ENCODE results near the gene NEUROD6.

The NEUROD6 gene

DNA sequence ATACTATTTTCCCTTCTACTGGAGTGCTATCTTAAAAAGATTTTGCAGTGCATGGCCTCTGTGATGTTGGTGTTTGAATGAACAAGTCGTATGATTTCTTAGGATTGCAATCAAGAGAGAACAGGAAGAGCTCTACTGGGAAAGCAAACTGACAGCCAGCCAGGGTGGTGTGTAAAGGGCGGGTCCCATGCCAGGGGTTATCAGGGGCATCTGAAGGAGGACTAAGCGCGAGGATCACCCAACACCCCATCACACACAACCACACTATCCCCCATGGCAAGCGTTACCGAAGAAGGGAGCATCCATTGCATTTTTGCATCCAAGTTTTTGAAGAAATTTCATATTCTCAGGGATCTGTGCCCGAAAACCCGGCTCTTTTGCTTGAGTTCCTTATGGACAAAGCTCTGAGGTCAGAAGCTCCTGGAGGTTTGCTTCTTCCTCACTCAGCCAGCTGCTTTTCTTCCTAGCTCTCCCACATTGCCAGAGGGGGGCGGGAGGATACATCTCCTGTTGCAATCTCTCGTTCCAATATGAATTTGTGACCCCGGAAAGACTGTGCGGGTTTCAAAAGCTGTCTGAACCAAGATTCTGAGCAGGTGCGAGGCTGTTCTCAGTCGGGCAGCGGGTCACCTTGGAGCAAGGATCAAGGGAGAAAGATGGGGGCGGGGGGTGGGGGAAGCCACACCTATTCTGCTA lies 5.2 kb downstream of the NEUROD6 start (continued):
- TF ChIP-seq, protein P1, sequence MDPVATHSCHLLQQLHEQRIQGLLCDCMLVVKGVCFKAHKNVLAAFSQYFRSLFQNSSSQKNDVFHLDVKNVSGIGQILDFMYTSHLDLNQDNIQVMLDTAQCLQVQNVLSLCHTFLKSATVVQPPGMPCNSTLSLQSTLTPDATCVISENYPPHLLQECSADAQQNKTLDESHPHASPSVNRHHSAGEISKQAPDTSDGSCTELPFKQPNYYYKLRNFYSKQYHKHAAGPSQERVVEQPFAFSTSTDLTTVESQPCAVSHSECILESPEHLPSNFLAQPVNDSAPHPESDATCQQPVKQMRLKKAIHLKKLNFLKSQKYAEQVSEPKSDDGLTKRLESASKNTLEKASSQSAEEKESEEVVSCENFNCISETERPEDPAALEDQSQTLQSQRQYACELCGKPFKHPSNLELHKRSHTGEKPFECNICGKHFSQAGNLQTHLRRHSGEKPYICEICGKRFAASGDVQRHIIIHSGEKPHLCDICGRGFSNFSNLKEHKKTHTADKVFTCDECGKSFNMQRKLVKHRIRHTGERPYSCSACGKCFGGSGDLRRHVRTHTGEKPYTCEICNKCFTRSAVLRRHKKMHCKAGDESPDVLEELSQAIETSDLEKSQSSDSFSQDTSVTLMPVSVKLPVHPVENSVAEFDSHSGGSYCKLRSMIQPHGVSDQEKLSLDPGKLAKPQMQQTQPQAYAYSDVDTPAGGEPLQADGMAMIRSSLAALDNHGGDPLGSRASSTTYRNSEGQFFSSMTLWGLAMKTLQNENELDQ (tag by site-specific recombination; IDR thresholded peaks at IDR 0.05; ENCODE audit: low read depth), result no peak
- TF ChIP-seq ZNF610 (tag by site-specific recombination; IDR thresholded peaks at IDR 0.05; ENCODE audit: borderline replicate concordance), result no peak
- TF ChIP-seq ZNF501 (tag by site-specific recombination; IDR thresholded peaks at IDR 0.05), result no peak

DNA sequence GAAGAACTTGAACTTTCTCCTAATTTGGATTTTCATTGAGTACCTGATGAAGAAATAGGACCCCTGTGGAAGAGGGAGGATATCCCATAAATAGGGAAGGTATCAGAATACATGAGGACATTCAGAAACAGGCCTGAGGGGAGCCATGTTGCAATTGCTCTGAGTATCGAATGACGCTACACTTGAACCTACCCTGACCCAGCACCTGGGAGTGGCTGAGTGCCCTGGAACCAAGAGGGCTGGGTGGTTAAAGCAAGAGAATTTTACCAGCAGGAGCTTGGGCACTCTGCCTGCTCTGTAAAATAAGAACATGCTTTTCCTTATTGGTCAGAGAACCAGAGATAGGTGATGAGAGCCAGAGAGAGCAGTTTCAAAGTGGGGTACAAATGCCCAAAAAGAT lies 7.2 kb downstream of the NEUROD6 start:
- Histone ChIP-seq H3K4me1 (ENCODE audit: control insufficient read depth, insufficient read depth, low read length) (no peaks in the 10 kb centered on the region), H3K27ac (ENCODE audit: extremely low read depth, low read depth, low read length) (no peak overlapping the region), H3K4me3 (ENCODE audit: low read depth, low read length) (no peak overlapping the region), H3K9me3 (ENCODE audit: control insufficient read depth, insufficient read depth, low read depth, low read length) (no peaks in the 10 kb centered on the region), H3K36me3 (ENCODE audit: control insufficient read depth in 2 of 2, insufficient read depth in 1 of 2, low read length in 2 of 2) (no peaks in the 10 kb centered on the region)
- ChIA-PET CTCF (interaction anchor here (0.5 to 1.1 kb wide), 2 partner anchors 19 to 40 kb away, joined by 3 to 4 read pairs; no protein-coding TSS in a partner anchor), POLR2A (no interaction called here)
- TF ChIP-seq, protein P2, sequence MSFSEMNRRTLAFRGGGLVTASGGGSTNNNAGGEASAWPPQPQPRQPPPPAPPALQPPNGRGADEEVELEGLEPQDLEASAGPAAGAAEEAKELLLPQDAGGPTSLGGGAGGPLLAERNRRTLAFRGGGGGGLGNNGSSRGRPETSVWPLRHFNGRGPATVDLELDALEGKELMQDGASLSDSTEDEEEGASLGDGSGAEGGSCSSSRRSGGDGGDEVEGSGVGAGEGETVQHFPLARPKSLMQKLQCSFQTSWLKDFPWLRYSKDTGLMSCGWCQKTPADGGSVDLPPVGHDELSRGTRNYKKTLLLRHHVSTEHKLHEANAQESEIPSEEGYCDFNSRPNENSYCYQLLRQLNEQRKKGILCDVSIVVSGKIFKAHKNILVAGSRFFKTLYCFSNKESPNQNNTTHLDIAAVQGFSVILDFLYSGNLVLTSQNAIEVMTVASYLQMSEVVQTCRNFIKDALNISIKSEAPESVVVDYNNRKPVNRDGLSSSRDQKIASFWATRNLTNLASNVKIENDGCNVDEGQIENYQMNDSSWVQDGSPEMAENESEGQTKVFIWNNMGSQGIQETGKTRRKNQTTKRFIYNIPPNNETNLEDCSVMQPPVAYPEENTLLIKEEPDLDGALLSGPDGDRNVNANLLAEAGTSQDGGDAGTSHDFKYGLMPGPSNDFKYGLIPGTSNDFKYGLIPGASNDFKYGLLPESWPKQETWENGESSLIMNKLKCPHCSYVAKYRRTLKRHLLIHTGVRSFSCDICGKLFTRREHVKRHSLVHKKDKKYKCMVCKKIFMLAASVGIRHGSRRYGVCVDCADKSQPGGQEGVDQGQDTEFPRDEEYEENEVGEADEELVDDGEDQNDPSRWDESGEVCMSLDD (tag by site-specific recombination; IDR thresholded peaks at IDR 0.05), result no peak
- TF ChIP-seq TRIM28 (IDR thresholded peaks at IDR 0.05; ENCODE audit: borderline replicate concordance, low read length) (no peak), ZNF501 (tag by site-specific recombination; IDR thresholded peaks at IDR 0.05) (no peak), ZSCAN30 (tag by site-specific recombination; IDR thresholded peaks at IDR 0.05) (no peak), ZFHX2 (tag by site-specific recombination; conservative IDR thresholded peaks at IDR 0.05) (no peak), ZNF155 (tag by site-specific recombination; IDR thresholded peaks at IDR 0.05) (no peak), ZNF248 (tag by site-specific recombination; IDR thresholded peaks at IDR 0.05) (no peak), ZNF214 (tag by site-specific recombination; IDR thresholded peaks at IDR 0.05; ENCODE audit: borderline replicate concordance) (no peak), OSR2 (tag by site-specific recombination; IDR thresholded peaks at IDR 0.05) (no peak)
- TF ChIP-seq, protein P3, sequence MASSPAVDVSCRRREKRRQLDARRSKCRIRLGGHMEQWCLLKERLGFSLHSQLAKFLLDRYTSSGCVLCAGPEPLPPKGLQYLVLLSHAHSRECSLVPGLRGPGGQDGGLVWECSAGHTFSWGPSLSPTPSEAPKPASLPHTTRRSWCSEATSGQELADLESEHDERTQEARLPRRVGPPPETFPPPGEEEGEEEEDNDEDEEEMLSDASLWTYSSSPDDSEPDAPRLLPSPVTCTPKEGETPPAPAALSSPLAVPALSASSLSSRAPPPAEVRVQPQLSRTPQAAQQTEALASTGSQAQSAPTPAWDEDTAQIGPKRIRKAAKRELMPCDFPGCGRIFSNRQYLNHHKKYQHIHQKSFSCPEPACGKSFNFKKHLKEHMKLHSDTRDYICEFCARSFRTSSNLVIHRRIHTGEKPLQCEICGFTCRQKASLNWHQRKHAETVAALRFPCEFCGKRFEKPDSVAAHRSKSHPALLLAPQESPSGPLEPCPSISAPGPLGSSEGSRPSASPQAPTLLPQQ (tag by site-specific recombination; IDR thresholded peaks at IDR 0.05), result no peak
- TF ChIP-seq, protein P4, sequence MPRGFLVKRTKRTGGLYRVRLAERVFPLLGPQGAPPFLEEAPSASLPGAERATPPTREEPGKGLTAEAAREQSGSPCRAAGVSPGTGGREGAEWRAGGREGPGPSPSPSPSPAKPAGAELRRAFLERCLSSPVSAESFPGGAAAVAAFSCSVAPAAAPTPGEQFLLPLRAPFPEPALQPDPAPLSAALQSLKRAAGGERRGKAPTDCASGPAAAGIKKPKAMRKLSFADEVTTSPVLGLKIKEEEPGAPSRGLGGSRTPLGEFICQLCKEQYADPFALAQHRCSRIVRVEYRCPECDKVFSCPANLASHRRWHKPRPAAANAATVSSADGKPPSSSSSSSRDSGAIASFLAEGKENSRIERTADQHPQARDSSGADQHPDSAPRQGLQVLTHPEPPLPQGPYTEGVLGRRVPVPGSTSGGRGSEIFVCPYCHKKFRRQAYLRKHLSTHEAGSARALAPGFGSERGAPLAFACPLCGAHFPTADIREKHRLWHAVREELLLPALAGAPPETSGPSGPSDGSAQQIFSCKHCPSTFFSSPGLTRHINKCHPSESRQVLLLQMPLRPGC (tag by site-specific recombination; IDR thresholded peaks at IDR 0.05), result no peak
- TF ChIP-seq, protein P5, sequence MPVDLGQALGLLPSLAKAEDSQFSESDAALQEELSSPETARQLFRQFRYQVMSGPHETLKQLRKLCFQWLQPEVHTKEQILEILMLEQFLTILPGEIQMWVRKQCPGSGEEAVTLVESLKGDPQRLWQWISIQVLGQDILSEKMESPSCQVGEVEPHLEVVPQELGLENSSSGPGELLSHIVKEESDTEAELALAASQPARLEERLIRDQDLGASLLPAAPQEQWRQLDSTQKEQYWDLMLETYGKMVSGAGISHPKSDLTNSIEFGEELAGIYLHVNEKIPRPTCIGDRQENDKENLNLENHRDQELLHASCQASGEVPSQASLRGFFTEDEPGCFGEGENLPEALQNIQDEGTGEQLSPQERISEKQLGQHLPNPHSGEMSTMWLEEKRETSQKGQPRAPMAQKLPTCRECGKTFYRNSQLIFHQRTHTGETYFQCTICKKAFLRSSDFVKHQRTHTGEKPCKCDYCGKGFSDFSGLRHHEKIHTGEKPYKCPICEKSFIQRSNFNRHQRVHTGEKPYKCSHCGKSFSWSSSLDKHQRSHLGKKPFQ (tag by site-specific recombination; IDR thresholded peaks at IDR 0.05), result no peak
- TF ChIP-seq, protein P6, sequence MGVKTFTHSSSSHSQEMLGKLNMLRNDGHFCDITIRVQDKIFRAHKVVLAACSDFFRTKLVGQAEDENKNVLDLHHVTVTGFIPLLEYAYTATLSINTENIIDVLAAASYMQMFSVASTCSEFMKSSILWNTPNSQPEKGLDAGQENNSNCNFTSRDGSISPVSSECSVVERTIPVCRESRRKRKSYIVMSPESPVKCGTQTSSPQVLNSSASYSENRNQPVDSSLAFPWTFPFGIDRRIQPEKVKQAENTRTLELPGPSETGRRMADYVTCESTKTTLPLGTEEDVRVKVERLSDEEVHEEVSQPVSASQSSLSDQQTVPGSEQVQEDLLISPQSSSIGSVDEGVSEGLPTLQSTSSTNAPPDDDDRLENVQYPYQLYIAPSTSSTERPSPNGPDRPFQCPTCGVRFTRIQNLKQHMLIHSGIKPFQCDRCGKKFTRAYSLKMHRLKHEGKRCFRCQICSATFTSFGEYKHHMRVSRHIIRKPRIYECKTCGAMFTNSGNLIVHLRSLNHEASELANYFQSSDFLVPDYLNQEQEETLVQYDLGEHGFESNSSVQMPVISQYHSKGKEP (tag by site-specific recombination; IDR thresholded peaks at IDR 0.05), result no peak
- TF ChIP-seq, protein P7, sequence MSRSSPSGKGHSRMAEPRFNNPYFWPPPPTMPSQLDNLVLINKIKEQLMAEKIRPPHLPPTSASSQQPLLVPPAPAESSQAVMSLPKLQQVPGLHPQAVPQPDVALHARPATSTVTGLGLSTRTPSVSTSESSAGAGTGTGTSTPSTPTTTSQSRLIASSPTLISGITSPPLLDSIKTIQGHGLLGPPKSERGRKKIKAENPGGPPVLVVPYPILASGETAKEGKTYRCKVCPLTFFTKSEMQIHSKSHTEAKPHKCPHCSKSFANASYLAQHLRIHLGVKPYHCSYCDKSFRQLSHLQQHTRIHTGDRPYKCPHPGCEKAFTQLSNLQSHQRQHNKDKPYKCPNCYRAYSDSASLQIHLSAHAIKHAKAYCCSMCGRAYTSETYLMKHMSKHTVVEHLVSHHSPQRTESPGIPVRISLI (tag by site-specific recombination; IDR thresholded peaks at IDR 0.05), result no peak
- TF ChIP-seq, protein P8, sequence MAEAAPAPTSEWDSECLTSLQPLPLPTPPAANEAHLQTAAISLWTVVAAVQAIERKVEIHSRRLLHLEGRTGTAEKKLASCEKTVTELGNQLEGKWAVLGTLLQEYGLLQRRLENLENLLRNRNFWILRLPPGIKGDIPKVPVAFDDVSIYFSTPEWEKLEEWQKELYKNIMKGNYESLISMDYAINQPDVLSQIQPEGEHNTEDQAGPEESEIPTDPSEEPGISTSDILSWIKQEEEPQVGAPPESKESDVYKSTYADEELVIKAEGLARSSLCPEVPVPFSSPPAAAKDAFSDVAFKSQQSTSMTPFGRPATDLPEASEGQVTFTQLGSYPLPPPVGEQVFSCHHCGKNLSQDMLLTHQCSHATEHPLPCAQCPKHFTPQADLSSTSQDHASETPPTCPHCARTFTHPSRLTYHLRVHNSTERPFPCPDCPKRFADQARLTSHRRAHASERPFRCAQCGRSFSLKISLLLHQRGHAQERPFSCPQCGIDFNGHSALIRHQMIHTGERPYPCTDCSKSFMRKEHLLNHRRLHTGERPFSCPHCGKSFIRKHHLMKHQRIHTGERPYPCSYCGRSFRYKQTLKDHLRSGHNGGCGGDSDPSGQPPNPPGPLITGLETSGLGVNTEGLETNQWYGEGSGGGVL (tag by site-specific recombination; IDR thresholded peaks at IDR 0.05), result no peak
- TF ChIP-seq, protein P9, sequence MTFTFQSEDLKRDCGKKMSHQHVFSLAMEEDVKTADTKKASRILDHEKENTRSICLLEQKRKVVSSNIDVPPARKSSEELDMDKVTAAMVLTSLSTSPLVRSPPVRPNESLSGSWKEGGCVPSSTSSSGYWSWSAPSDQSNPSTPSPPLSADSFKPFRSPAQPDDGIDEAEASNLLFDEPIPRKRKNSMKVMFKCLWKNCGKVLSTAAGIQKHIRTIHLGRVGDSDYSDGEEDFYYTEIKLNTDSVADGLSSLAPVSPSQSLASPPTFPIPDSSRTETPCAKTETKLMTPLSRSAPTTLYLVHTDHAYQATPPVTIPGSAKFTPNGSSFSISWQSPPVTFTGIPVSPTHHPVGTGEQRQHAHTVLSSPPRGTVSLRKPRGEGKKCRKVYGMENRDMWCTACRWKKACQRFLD (tag by site-specific recombination; IDR thresholded peaks at IDR 0.05), result no peak
